ENCODE results near the gene RAB43.

GRCh38 chr3:129132097-129132866, 10.7 kb upstream of the RAB43 start:
- TF ChIP-seq CTCF (IDR thresholded peaks at IDR 0.05; ENCODE audit: low read length) (no peak), EZH2 (IDR thresholded peaks at IDR 0.05; ENCODE audit: borderline replicate concordance, low read length) (no peak)

Measured in OCI-LY1 (cell line).